Measurements from ENCODE around the gene TMEM9.

Gene TMEM9

DNA sequence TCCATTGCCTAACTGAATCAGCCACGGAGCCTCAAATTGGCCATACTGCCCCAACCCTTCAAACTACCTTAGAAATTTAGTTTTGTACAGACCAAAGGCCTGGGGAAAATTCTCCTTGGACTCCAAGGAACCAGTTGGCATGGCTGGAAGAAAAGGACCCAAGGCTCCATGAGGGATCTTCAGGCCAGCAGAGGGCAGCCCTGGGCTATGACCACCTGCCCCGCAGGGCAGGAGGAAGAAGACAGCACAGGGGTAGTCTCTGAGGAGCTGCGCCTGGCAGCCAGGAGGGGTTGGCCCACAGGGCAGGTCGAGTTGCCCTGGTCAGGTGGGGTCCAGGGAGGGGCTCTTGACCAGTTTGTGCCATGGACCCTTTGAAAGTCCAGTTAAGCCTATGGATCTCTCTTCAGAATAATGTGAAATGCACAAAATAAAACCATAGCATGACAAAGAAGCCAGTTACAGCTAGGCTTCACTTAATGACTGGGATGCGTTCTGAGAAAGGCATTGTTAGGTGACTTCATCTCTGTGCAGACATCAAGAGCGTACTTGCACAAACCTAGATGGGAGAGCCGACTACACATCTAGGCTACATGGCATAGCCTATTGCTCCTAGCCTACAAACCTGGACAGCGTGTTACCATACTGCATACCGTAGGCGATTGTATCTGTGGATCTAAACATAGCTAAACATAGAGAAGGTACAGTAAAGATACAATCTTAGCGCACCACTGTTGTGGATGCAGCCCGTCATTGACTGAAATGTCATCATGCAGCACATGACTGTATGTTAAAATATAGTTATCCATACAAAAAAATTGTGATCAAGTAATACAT lies 68.2 kb downstream of the TMEM9 start:
- Mint-ChIP-seq H3K27ac (no peak overlapping the region), H3K36me3 (ENCODE audit: low read depth) (no peaks in the 10 kb centered on the region), H3K4me3 (no peak overlapping the region), H3K9me3 (no peaks in the 10 kb centered on the region), H3K27me3 (ENCODE audit: low read depth) (peaks cover 15% of the 10 kb centered on the region), H3K4me1 (ENCODE audit: low read depth) (no peaks in the 10 kb centered on the region)
